Placental epithelial cell (primary cell): ENCODE results near the gene TAF1D. TPM values are rescaled to one million over a fixed set of nuclear protein-coding genes. Genes with fewer than 3 reads are reported as not detected.
A peak's percentile ranks its signal among the peaks of the same experiment; 100 is the strongest.

ENCODE experiments used
- small RNA-seq: library from RNA; depleted of rRNA; stranded (forward); fragments of <200 nt; gene quantifications from one replicate; pipeline ENCODE3, GENCODE V24; 2012
- total RNA-seq: library from RNA; depleted of rRNA; stranded (reverse); fragments of >200 nt; gene quantifications from 2 replicates; pipeline ENCODE4 v1.2.3, GENCODE V29; 2012

TAF1D gene
- total RNA-seq: 157 and 368 TPM in 2 replicates

GRCh38 chr11:93741094-93741881 lies at the start of gene TAF1D, which contains the start of gene C11orf54:
Gene TAF1D, minus strand, starts transcription at chr11:93741495. Its CDS starts 2,191 bp downstream, at chr11:93739304.
Gene C11orf54, plus strand, starts transcription at chr11:93741672. Its CDS starts 5,722 bp downstream, at chr11:93747394.

GRCh38 chr11:93784145-93784934 lies 43.0 kb upstream of the TAF1D start, which contains the start of gene MED17:
Gene MED17, plus strand, starts transcription at chr11:93784282. Its CDS starts 232 bp downstream, at chr11:93784514.

Small RNA genes lying within 50 kb of the gene (small RNA-seq; reads per million reads assigned to genes)
- not detected for gene RF00019
- gene RF00493: 23.7 reads per million, percentile 97 among the genes with 10 or more reads in this experiment
- gene SCARNA9: 0.09 reads per million
- not detected for gene SNORA1
- gene SNORA18: not detected
- not detected for gene SNORA25
- gene SNORA32: not detected
- gene SNORA40: not detected
- not detected for gene SNORA8
- not detected for gene SNORD5
- 5,546 reads per million, percentile 100 among the genes with 10 or more reads in this experiment for gene SNORD6

Other genes with a start within 250 kb of the TAF1D start
- gene SMCO4, start 198.1 kb downstream of the TAF1D start, total RNA-seq: 8.9 and 11.8 TPM in 2 replicates
- gene CEP295, start 79.8 kb downstream of the TAF1D start, total RNA-seq: 17.3 and 18.7 TPM in 2 replicates
- 7.0 and 15.7 TPM in 2 replicates for gene C11orf54, start 177 bp upstream of the TAF1D start, total RNA-seq
- 33.0 and 35.4 TPM in 2 replicates for gene MED17, start 42.8 kb upstream of the TAF1D start, total RNA-seq
- 0.39 and 0.87 TPM in 2 replicates for gene VSTM5, start 109.1 kb upstream of the TAF1D start, total RNA-seq